Loucy (cell line): Measurements from ENCODE around the gene PRR5L.

Experiments used
- EZH2phosphoT487 ChIP-seq: fragments of 200-600 bp; IDR thresholded peaks from 2 replicates; pipeline ENCODE4 v1.6.1; 2018; ENCODE audit warnings: antibody characterized with exemption, mild to moderate bottlenecking, moderate library complexity, borderline replicate concordance
- TF ChIP-seq, protein P1 (sequence below): fragments of 200-600 bp; sonication (generic); conservative IDR thresholded peaks from 2 replicates; pipeline ENCODE4 v1.5.1; 2014; ENCODE audit warnings: mild to moderate bottlenecking, antibody characterized with exemption, low read length

DNA sequence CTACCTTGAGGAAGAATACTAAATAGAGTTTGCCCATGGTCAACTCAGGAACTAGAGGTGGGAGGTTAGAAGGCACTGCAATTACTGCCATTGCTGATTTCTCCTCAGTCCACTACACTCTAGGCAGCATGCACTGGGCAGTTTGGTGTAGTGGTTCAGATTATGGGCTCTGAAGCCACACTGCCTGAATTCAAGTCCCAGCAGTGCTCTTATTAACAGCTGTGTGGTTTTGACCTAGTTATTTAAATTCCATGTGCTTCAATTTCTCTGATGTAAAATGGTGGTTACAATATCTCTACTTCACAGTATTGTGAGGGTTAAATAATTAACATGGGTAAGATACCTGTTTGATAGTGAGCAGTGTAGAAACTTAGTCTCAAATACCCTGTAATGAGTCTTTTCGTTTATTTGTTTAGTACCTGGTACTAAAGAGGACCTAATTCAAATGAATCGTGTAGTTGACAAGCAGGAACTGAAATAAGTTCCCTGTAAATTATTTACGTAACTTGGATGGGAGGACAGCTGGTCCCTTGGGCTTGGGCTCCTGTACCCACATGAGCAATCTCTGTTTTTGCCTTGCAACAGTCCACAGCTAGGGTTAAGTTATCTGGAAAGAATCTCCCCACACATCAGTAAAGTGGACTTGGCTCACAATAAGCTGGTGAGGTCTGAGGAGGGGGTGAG is 17.8 kb downstream of the PRR5L start:
- TF ChIP-seq, protein P1, sequence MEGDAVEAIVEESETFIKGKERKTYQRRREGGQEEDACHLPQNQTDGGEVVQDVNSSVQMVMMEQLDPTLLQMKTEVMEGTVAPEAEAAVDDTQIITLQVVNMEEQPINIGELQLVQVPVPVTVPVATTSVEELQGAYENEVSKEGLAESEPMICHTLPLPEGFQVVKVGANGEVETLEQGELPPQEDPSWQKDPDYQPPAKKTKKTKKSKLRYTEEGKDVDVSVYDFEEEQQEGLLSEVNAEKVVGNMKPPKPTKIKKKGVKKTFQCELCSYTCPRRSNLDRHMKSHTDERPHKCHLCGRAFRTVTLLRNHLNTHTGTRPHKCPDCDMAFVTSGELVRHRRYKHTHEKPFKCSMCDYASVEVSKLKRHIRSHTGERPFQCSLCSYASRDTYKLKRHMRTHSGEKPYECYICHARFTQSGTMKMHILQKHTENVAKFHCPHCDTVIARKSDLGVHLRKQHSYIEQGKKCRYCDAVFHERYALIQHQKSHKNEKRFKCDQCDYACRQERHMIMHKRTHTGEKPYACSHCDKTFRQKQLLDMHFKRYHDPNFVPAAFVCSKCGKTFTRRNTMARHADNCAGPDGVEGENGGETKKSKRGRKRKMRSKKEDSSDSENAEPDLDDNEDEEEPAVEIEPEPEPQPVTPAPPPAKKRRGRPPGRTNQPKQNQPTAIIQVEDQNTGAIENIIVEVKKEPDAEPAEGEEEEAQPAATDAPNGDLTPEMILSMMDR, result no peak
- no peak for TF ChIP-seq EZH2phosphoT487
